PFSK-1 (cell line): ENCODE data around the gene SRPK2.

Experiments
- FOXP2 ChIP-seq: optimal IDR thresholded peaks from 2 replicates; pipeline ENCODE3; 2011; ENCODE audit warnings: borderline replicate concordance, control low read depth, inconsistent platforms; ENCODE audit not compliant: insufficient read depth; ENCODE audit errors: extremely low read length, extremely low read depth
- POLR2AphosphoS5 ChIP-seq: IDR thresholded peaks from 2 replicates; pipeline ENCODE4 v1.6.1; 2012; ENCODE audit warnings: low read depth, mild to moderate bottlenecking, control low read depth, low read length, moderate library complexity
- REST ChIP-seq, 2 experiments: IDR thresholded peaks; 2 replicates each; pipeline versions ENCODE4 v1.6.1 to v1.8.0; 2011 to 2012; ENCODE audit warnings: low read depth in 2 of 2, low read length in 2 of 2, control low read depth in 1 of 2, inconsistent platforms in 1 of 2, mild to moderate bottlenecking in 1 of 2, moderate library complexity in 1 of 2; ENCODE audit not compliant: insufficient read depth in 1 of 2
- SIN3A ChIP-seq: IDR thresholded peaks from 2 replicates; pipeline ENCODE4 v1.6.1; 2012; ENCODE audit warnings: mild to moderate bottlenecking, low read length, moderate library complexity, borderline replicate concordance; ENCODE audit not compliant: insufficient read depth
- TAF1 ChIP-seq: IDR thresholded peaks from 2 replicates; pipeline ENCODE4 v1.6.1; 2012; ENCODE audit warnings: low read length, control low read depth, borderline replicate concordance; ENCODE audit not compliant: insufficient read depth

Gene SRPK2

GRCh38 chr7:105330526-105330925 is 58.2 kb downstream of the SRPK2 start:
- TF ChIP-seq POLR2AphosphoS5 (no peak), SIN3A (no peak), REST (IDR thresholded peaks at IDR 0.05; ENCODE audit: insufficient read depth in 1 of 2, low read depth in 2 of 2, low read length in 2 of 2) (no peak), FOXP2 (no peak), TAF1 (no peak)

- TF ChIP-seq TAF1: no peak
- no peak for TF ChIP-seq POLR2AphosphoS5
- TF ChIP-seq SIN3A: no peak
- TF ChIP-seq FOXP2: no peak
- no peak for TF ChIP-seq REST (IDR thresholded peaks at IDR 0.05; ENCODE audit: insufficient read depth in 1 of 2, low read depth in 2 of 2, low read length in 2 of 2)
Observed at GRCh38 chr7:105327201-105327600, 61.5 kb downstream of the SRPK2 start.

GRCh38 chr7:105325216-105325904 is 63.4 kb downstream of the SRPK2 start:
- TF ChIP-seq POLR2AphosphoS5 (no peak), REST (IDR thresholded peaks at IDR 0.05; ENCODE audit: insufficient read depth in 1 of 2, low read depth in 2 of 2, low read length in 2 of 2) (no peak), TAF1 (no peak), FOXP2 (no peak), SIN3A (no peak)

GRCh38 chr7:105323366-105323765 is 65.4 kb downstream of the SRPK2 start:
- no peak for TF ChIP-seq POLR2AphosphoS5
- no peak for TF ChIP-seq FOXP2
- TF ChIP-seq REST (IDR thresholded peaks at IDR 0.05; ENCODE audit: insufficient read depth in 1 of 2, low read depth in 2 of 2, low read length in 2 of 2): no peak
- no peak for TF ChIP-seq TAF1
- no peak for TF ChIP-seq SIN3A
